Common myeloid progenitor, CD34-positive (primary cell): ENCODE measurements around the gene IFI16.
A peak's percentile ranks its signal among the peaks of the same experiment; 100 is the strongest.

ENCODE experiments used
- CTCF ChIA-PET: fragments of 350-600 bp; sonication (Branson Sonifier 250); formaldehyde crosslinking; loops from one replicate; lab custom pipeline; 2021; ENCODE audit warnings: antibody characterized with exemption; lab: Charles Lee
- POLR2A ChIA-PET: fragments of 350-600 bp; sonication (Branson Sonifier 250); formaldehyde crosslinking; loops from one replicate; lab custom pipeline; 2021; ENCODE audit warnings: antibody characterized with exemption; lab: Charles Lee
- DNase-seq, 3 donors: peaks; one replicate each; pipeline versions ENCODE4 v3.0.0 to v3.0.0-alpha.2; 2013
- H3K27ac ChIP-seq, 2 experiments: 1 replicate in 1 of 2; 2 replicates in 1 of 2; pipeline ENCODE4 v1.7.0; 2013; ENCODE audit warnings: inconsistent platforms in 2 of 2, low read length in 2 of 2, mild to moderate bottlenecking in 2 of 2, low read depth in 1 of 2, moderate library complexity in 1 of 2; ENCODE audit not compliant: severe bottlenecking in 2 of 2, insufficient read depth in 1 of 2, poor library complexity in 1 of 2
- H3K27me3 ChIP-seq, 5 experiments: replicated peaks in 2 of 5; 1 replicate in 3 of 5; 2 replicates in 2 of 5; pipeline versions ENCODE4 v1.6.1 to v1.7.0; 2013; ENCODE audit warnings: low read length in 4 of 5, mild to moderate bottlenecking in 2 of 5, moderate library complexity in 2 of 5, inconsistent platforms in 1 of 5; ENCODE audit not compliant: insufficient read depth in 5 of 5, control insufficient read depth in 4 of 5
- H3K36me3 ChIP-seq, 4 experiments: 1 replicate in 2 of 4; 2 replicates in 2 of 4; pipeline versions ENCODE4 v1.6.1 to v1.7.0; 2013; ENCODE audit warnings: low read length in 3 of 4, control low read depth in 1 of 4, mild to moderate bottlenecking in 1 of 4; ENCODE audit not compliant: control insufficient read depth in 4 of 4, insufficient read depth in 4 of 4
- H3K4me1 ChIP-seq, 4 experiments: 1 replicate in 3 of 4; 2 replicates in 1 of 4; pipeline versions ENCODE4 v1.6.1 to v1.7.1; 2013; ENCODE audit warnings: low read length in 3 of 4, mild to moderate bottlenecking in 3 of 4, control low read depth in 1 of 4, inconsistent platforms in 1 of 4, moderate library complexity in 1 of 4; ENCODE audit not compliant: control insufficient read depth in 4 of 4, insufficient read depth in 4 of 4; ENCODE audit errors: control extremely low read depth in 1 of 4
- H3K4me3 ChIP-seq, 7 experiments: 1 replicate in 4 of 7; 2 replicates in 3 of 7; pipeline versions ENCODE4 v1.5.1 to v1.7.0; 2013; ENCODE audit warnings: mild to moderate bottlenecking in 7 of 7, low read length in 6 of 7, moderate library complexity in 6 of 7, inconsistent platforms in 2 of 7, low read depth in 2 of 7, control low read depth in 1 of 7; ENCODE audit not compliant: insufficient read depth in 4 of 7, control insufficient read depth in 1 of 7; ENCODE audit errors: extremely low read depth in 1 of 7
- H3K9me3 ChIP-seq, 5 experiments: 1 replicate in 4 of 5; 2 replicates in 1 of 5; pipeline versions ENCODE4 v1.6.1 to v1.7.1; 2013; ENCODE audit warnings: low read length in 4 of 5, mild to moderate bottlenecking in 2 of 5, inconsistent platforms in 1 of 5, low read depth in 1 of 5, moderate library complexity in 1 of 5; ENCODE audit not compliant: control insufficient read depth in 4 of 5, insufficient read depth in 2 of 5; ENCODE audit errors: control extremely low read depth in 1 of 5
- WGBS: methylation state at CpG from one replicate; pipeline ENCODE4 v1.1.5; 2013; ENCODE audit not compliant: insufficient coverage; 5-methylcytosine and 5-hydroxymethylcytosine counted together

The IFI16 gene

GRCh38 chr1:159066108-159066507 lies 56.4 kb downstream of the IFI16 start:
- CTCF ChIA-PET: no interaction called here

GRCh38 chr1:159067699-159068621 lies 58.3 kb downstream of the IFI16 start:
- H3K4me1 ChIP-seq: peaks cover 10 to 19% (median 11%) of the 10 kb centered on the region in 4 experiments
- peak; percentile 64 to 94 (median 89) for DNase-seq
- H3K9me3 ChIP-seq: no peaks in the 10 kb centered on the region
- peak overlapping the region in 1 of 2 experiments; percentile 16 for H3K27ac ChIP-seq
- 35% methylated on average over 4 of the region's 6 CpGs for WGBS
- no peaks in the 10 kb centered on the region for H3K27me3 ChIP-seq
- ChIA-PET CTCF (interaction anchor here (0.7 to 1.7 kb wide), 5 partner anchors 8 to 21 kb away, joined by 3 to 5 read pairs (median 4); partner anchors contain the start of gene AIM2), POLR2A (no interaction called here)
- H3K36me3 ChIP-seq: no peaks in the 10 kb centered on the region
- peak overlapping the region in 1 of 7 experiments; percentile 0 for H3K4me3 ChIP-seq

More at GRCh38 chr1:159066108-159066507, 56.4 kb downstream of the IFI16 start:
- H3K9me3 ChIP-seq: no peaks in the 10 kb centered on the region
- H3K27ac ChIP-seq: no peak overlapping the region
- 100% methylated on average over 4 of the region's 4 CpGs for WGBS
- no peaks in the 10 kb centered on the region for H3K27me3 ChIP-seq
- H3K4me1 ChIP-seq: peaks cover 10 to 19% (median 11%) of the 10 kb centered on the region in 4 experiments
- no peaks in the 10 kb centered on the region for H3K36me3 ChIP-seq
- H3K4me3 ChIP-seq: no peak overlapping the region
- DNase-seq: no peak
- POLR2A ChIA-PET: no interaction called here

GRCh38 chr1:159068886-159069285 lies 59.2 kb downstream of the IFI16 start:
- ChIA-PET CTCF (interaction anchor here (1.0 to 1.9 kb wide), 5 partner anchors 9 to 418 kb away, joined by 3 to 5 read pairs (median 3); no protein-coding TSS in a partner anchor), POLR2A (interaction anchor here (0.7 kb wide), 1 partner anchor 310 kb away, joined by 3 read pairs; no protein-coding TSS in a partner anchor)
- no peaks in the 10 kb centered on the region for H3K36me3 ChIP-seq
- H3K27ac ChIP-seq: no peak overlapping the region
- peak in 2 of 3 donors; percentile 42 to 54 for DNase-seq
- WGBS: no CpG with 5 or more reads among the region's 2 CpGs
- no peak overlapping the region for H3K4me3 ChIP-seq
- no peaks in the 10 kb centered on the region for H3K9me3 ChIP-seq
- H3K27me3 ChIP-seq: no peaks in the 10 kb centered on the region
- H3K4me1 ChIP-seq: peaks cover 10 to 19% (median 11%) of the 10 kb centered on the region in 4 experiments

GRCh38 chr1:159071970-159072582 lies 62.4 kb downstream of the IFI16 start:
- Histone ChIP-seq H3K36me3 (no peaks in the 10 kb centered on the region), H3K27me3 (no peaks in the 10 kb centered on the region), H3K9me3 (no peaks in the 10 kb centered on the region), H3K4me1 (peaks cover 9 to 19% (median 11%) of the 10 kb centered on the region in 4 experiments), H3K4me3 (no peak overlapping the region), H3K27ac (no peak overlapping the region)
- ChIA-PET POLR2A (no interaction called here), CTCF (interaction anchor here (0.8 to 3.6 kb wide), 14 partner anchors 10 to 954 kb away, joined by 3 to 25 read pairs (median 4); partner anchors contain the start of gene IFI16)
- DNase-seq: peak; percentile 54 to 68 (median 58)

GRCh38 chr1:159076438-159077119 lies 66.9 kb downstream of the IFI16 start, which contains the start of gene AIM2:
TSS of gene AIM2 (minus strand) at chr1:159076766. CDS start at chr1:159073499, 3,267 bp downstream.
- no peaks in the 10 kb centered on the region for H3K4me1 ChIP-seq
- H3K27me3 ChIP-seq: no peaks in the 10 kb centered on the region
- no peaks in the 10 kb centered on the region for H3K9me3 ChIP-seq
- CTCF ChIA-PET: interaction anchor here (1.2 to 1.4 kb wide), 3 partner anchors 9 to 952 kb away, joined by 3 to 4 read pairs (median 3); no protein-coding TSS in a partner anchor
- WGBS: 84% methylated on average over 5 of the region's 6 CpGs
- POLR2A ChIA-PET: no interaction called here
- no peaks in the 10 kb centered on the region for H3K36me3 ChIP-seq
- H3K4me3 ChIP-seq: peak within 1 kb of the TSS in 1 of 7 experiments; percentile 34
- DNase-seq: peak in 2 of 3 donors; percentile 42 to 45
- H3K27ac ChIP-seq: no peak within 1 kb of the TSS

GRCh38 chr1:159077120-159077961 lies 67.6 kb downstream of the IFI16 start:
- no peaks in the 10 kb centered on the region for H3K27me3 ChIP-seq
- ChIA-PET POLR2A (no interaction called here), CTCF (interaction anchor here (0.7 to 1.3 kb wide), 2 partner anchors 9 to 65 kb away, joined by 3 to 5 read pairs; no protein-coding TSS in a partner anchor)
- 95% methylated on average over 11 of the region's 12 CpGs for WGBS
- no peaks in the 10 kb centered on the region for H3K36me3 ChIP-seq
- H3K4me1 ChIP-seq: no peaks in the 10 kb centered on the region
- H3K27ac ChIP-seq: no peak overlapping the region
- no peak for DNase-seq
- no peaks in the 10 kb centered on the region for H3K9me3 ChIP-seq
- H3K4me3 ChIP-seq: peak overlapping the region in 1 of 7 experiments; percentile 34
